ENCODE results near the gene PRND.
"Not testable (repeated sequence)": the region's sequence is repeated elsewhere in the genome, so short reads cannot be mapped to it uniquely, and the experiment has no call there.

DNA sequence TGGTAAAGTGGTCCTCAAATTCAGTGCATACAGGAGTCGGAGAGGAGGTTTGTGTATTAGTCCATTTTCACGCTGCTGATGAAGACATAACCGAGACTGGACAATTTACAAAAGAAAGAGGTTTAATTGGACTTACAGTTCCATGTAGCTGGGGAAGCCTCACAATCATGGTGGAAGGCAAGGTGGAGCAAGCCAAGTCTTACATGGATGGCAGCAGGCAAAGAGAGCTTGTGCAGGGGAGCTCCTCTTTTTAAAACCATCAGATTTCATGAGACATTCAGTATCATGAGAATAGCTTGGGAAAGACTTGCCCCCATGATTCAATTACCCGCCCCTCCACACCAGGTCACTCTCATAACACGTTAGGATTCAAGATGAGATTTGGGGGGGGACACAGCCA lies 51.3 kb downstream of the PRND start:
- TF ChIP-seq, protein P1, sequence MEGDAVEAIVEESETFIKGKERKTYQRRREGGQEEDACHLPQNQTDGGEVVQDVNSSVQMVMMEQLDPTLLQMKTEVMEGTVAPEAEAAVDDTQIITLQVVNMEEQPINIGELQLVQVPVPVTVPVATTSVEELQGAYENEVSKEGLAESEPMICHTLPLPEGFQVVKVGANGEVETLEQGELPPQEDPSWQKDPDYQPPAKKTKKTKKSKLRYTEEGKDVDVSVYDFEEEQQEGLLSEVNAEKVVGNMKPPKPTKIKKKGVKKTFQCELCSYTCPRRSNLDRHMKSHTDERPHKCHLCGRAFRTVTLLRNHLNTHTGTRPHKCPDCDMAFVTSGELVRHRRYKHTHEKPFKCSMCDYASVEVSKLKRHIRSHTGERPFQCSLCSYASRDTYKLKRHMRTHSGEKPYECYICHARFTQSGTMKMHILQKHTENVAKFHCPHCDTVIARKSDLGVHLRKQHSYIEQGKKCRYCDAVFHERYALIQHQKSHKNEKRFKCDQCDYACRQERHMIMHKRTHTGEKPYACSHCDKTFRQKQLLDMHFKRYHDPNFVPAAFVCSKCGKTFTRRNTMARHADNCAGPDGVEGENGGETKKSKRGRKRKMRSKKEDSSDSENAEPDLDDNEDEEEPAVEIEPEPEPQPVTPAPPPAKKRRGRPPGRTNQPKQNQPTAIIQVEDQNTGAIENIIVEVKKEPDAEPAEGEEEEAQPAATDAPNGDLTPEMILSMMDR (IDR thresholded peaks at IDR 0.05; ENCODE audit: low read length), result not testable (repeated sequence)
- not testable (repeated sequence) for TF ChIP-seq EZH2 (optimal IDR thresholded peaks at IDR 0.05; ENCODE audit: low read depth, low read length); EZH2phosphoT487 (IDR thresholded peaks at IDR 0.05; ENCODE audit: low read length)

All from MM.1S (cell line).